ENCODE results near the gene PERCC1.
"Not testable (repeated sequence)": the region's sequence is repeated elsewhere in the genome, so short reads cannot be mapped to it uniquely, and the experiment has no call there.

Gene PERCC1

DNA sequence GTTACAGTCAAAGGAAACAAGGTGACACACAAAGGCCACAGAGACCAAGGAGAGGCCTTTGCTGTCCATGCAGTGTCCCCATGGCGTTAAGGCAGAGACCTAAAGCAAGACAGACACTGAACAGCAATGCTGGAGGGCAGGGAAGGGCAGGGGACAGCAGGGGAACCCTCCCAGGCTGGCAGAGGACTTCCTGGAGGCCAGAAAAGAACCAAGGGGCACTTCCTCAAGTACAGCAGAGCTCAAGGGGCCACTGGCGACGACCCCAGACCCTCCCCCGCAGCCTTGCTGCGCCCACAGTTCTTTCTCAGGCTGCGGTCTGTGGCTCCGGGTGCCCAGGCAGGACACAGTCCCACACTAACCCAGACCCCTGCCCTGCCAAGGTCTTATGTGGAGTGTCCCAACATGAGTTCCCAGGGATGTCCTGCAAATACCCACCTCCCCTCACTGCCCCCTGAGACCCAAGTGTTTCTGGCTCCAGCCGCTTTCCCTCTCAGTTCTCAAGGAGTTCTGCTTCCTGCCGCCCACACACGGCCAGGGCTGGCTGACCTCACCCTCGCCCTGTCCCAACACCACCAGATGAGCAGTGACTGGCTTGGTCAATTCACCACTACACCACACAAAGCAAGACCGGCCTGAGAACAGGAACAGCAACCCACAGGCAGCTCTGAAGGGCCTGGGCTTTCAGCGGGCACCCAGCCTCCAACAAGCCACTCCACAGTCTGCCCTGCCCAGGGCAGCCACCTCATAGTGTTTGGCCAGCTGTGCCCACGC lies 39.8 kb downstream of the PERCC1 start:
- DNase-seq = no peak

DNA sequence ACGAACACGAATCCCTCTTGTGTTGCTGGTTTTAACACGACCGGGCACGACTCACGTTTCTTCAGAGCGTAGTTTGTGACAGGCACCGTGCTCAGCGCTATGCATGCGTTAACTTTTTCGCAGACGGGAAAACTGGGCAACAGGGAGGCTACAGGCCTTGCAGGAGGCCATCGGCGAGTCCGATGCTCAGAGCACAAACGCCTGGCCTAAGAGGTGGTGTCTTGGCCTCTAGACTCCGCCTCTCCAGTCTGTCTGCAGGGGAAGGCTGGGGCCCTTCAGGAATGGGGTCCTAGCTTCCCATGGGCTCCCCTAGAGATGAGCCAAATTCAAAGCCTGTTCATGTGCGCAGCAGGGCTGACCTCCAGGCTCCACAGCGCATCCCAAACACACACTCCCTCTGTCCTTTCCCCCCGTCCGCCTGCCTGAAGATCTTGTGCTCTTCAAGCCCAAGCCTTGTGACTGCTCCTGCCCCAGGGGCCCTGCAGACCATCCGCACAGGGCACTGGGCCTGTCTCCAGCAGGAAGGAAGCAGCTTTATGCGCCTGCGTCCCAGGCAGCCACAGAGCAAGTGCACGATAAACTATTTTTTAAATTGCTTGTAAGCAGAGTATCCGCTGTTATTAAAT lies 40.8 kb downstream of the PERCC1 start:
- no peak for DNase-seq

DNA sequence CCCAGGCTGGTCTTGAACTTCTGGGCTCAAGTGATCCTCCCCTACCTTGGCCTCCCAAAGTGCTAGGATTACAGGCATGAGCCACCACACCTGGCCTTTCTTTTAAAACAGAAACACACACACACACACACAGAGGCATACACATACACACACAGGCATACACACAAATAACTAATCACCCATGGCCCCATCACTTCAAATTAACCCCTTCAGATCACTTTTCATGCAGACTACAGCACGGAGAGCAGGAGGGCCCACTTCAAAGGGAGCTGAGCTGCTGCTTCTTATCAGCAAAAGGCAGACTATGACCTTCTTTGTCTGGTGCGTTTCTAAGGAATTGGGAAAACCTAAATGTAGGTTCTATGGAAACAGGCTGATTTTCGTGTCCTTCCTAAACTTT lies 42.1 kb downstream of the PERCC1 start:
- DNase-seq = no peak

- no peak for DNase-seq
Observed at GRCh38 chr16:1474082-1474795, 43.4 kb downstream of the PERCC1 start.

GRCh38 chr16:1474796-1475551 lies 44.1 kb downstream of the PERCC1 start, which contains the start of gene CLCN7:
Gene CLCN7, minus strand, starts transcription at chr16:1475028. Its CDS starts 54 bp downstream, at chr16:1474974.
- peak; percentile 51 for DNase-seq

- DNase-seq = no peak
Observed at GRCh38 chr16:1475552-1476114, 44.8 kb downstream of the PERCC1 start.

- no peak for DNase-seq
Observed at GRCh38 chr16:1477033-1477432, 46.2 kb downstream of the PERCC1 start.

- not testable (repeated sequence) for DNase-seq
Observed at GRCh38 chr16:1478937-1479336, 48.1 kb downstream of the PERCC1 start.

DNA sequence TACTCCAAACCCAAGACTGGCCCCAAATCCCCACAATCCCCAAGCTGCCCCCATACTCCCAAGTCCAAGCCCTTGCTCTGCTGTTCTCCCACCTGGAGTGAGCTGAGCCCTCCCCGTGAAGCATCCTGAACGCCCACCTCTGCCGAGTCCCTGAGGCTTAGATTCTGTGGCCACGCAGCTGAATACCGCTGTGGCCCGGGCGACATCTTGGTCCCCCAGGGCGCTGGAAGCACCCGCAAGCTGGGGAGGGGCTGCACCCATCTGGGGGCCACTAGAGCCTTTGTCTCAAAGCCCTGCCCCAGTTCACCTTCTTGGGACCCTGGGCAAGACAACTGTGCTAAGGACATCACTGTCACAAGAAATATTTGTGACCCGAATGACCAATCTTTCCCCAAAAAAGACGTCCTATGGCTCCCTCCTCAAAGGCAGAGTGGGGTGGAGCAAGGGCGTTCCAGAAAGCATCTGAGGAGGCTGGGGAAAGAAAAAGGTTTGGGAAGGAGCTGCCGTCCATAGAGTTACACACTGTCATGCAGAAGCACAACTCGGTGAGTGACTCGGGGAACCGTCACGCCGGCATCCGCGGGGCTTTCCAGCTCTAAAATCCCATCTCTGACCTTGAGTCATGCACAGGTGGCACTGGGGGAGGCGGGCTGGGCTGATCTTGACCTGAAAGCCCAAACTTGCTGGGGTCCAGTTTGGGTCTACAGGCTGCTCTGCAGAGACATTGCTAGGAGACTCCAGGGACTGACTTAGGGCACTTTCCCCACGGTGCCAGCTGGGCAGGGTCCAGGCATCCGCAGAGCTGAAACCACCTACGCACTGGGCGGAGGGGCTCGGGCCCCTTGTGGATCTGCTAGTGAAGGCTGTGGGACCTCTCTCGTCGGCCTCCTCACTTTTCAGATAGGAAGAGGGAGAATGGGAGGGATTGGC lies 51.3 kb downstream of the PERCC1 start:
- DNase-seq = no peak
